ENCODE results near the gene ATP8A2.

Gene ATP8A2

GRCh38 chr13:25901460-25902376, 529.9 kb downstream of the ATP8A2 start:
- DNase-seq: no peak

- DNase-seq: no peak
Measured at GRCh38 chr13:25902455-25902854, 530.7 kb downstream of the ATP8A2 start.

GRCh38 chr13:25902891-25903341, 531.1 kb downstream of the ATP8A2 start:
- DNase-seq: no peak

GRCh38 chr13:25904830-25905229, 533.1 kb downstream of the ATP8A2 start:
- DNase-seq: no peak

- no peak for DNase-seq
Measured at GRCh38 chr13:25905611-25906010, 533.8 kb downstream of the ATP8A2 start.

- DNase-seq: no peak
Measured at GRCh38 chr13:25906191-25906661, 534.5 kb downstream of the ATP8A2 start.

GRCh38 chr13:25908366-25908765, 536.6 kb downstream of the ATP8A2 start:
- no peak for DNase-seq

- no peak for DNase-seq
Measured at GRCh38 chr13:25910243-25910642, 538.5 kb downstream of the ATP8A2 start.

GRCh38 chr13:25910991-25911419, 539.2 kb downstream of the ATP8A2 start:
- DNase-seq: no peak

GRCh38 chr13:25912961-25913360, 541.2 kb downstream of the ATP8A2 start:
- DNase-seq: no peak

GRCh38 chr13:25915840-25916518, 544.2 kb downstream of the ATP8A2 start:
- no peak for DNase-seq

- no peak for DNase-seq
Measured at GRCh38 chr13:25920277-25920676, 548.5 kb downstream of the ATP8A2 start.

- DNase-seq: no peak
Measured at GRCh38 chr13:25920931-25921330, 549.2 kb downstream of the ATP8A2 start.

GRCh38 chr13:25922376-25922775, 550.6 kb downstream of the ATP8A2 start:
- DNase-seq: no peak

GRCh38 chr13:25923217-25924085, 551.7 kb downstream of the ATP8A2 start:
- no peak for DNase-seq

GRCh38 chr13:25927363-25927762, 555.6 kb downstream of the ATP8A2 start:
- DNase-seq: no peak

- no peak for DNase-seq
Measured at GRCh38 chr13:25927932-25928331, 556.2 kb downstream of the ATP8A2 start.

GRCh38 chr13:25928941-25929505, 557.2 kb downstream of the ATP8A2 start:
- DNase-seq: no peak

- DNase-seq: no peak
Measured at GRCh38 chr13:25929816-25930215, 558.0 kb downstream of the ATP8A2 start.

GRCh38 chr13:25930653-25931052, 558.9 kb downstream of the ATP8A2 start:
- DNase-seq: no peak

- no peak for DNase-seq
Measured at GRCh38 chr13:25932365-25932764, 560.6 kb downstream of the ATP8A2 start.

- no peak for DNase-seq
Measured at GRCh38 chr13:25933520-25933919, 561.7 kb downstream of the ATP8A2 start.

- DNase-seq: no peak
Measured at GRCh38 chr13:25934127-25934526, 562.4 kb downstream of the ATP8A2 start.

All from NCI-H187 treated with DMSO at 0.1 percent for 48 hours (cell line).